Activated CD8-positive, alpha-beta memory T cell treated with anti-CD3 and anti-CD28 coated beads, Interleukin-2, amount 10 ng/mL, durations not matched to agents 7 days and 5 days (primary cell): ENCODE results near the gene PCDHA3. TPM values are rescaled to one million over a fixed set of nuclear protein-coding genes. Genes with fewer than 3 reads are reported as not detected.
"Not testable (repeated sequence)": the region's sequence is repeated elsewhere in the genome, so short reads cannot be mapped to it uniquely, and the experiment has no call there.

Source experiments
- ATAC-seq: fragments of 150-1000 bp; cut with Tn5 transposase; one replicate; pipeline ENCODE4 v1.10.0; 2021; ENCODE audit warnings: moderate library complexity
- CTCF ChIA-PET: fragments of 350-600 bp; sonication (Branson Sonifier 250); formaldehyde crosslinking; loops from one replicate; lab custom pipeline; 2021; ENCODE audit warnings: antibody characterized with exemption; lab: Charles Lee
- DNase-seq: peaks from one replicate; pipeline ENCODE4 v3.0.0-alpha.2; 2020
- H3K27ac Mint-ChIP-seq: one replicate; pipeline ENCODE4 v1.8.0; 2021; ENCODE audit warnings: mild to moderate bottlenecking, mixed read lengths
- H3K27me3 Mint-ChIP-seq: one replicate; pipeline ENCODE4 v1.8.0; 2021; ENCODE audit warnings: mixed read lengths
- H3K36me3 Mint-ChIP-seq: one replicate; pipeline ENCODE4 v1.8.0; 2021; ENCODE audit warnings: mild to moderate bottlenecking, mixed read lengths
- H3K4me1 Mint-ChIP-seq: one replicate; pipeline ENCODE4 v1.8.0; 2021; ENCODE audit warnings: mixed read lengths
- H3K4me3 Mint-ChIP-seq: one replicate; pipeline ENCODE4 v1.8.0; 2021; ENCODE audit warnings: mild to moderate bottlenecking, moderate library complexity, mixed read lengths
- H3K9me3 Mint-ChIP-seq: one replicate; pipeline ENCODE4 v1.8.0; 2022; ENCODE audit warnings: low read depth, mixed read lengths
- total RNA-seq, 2 experiments: library from RNA; stranded (reverse); gene quantifications; one replicate each; pipeline ENCODE4 v1.2.3, GENCODE V29; 2021

Gene PCDHA3
- not detected for total RNA-seq

- Mint-ChIP-seq H3K27ac (no peak within 1 kb of the TSS), H3K4me3 (no peak within 1 kb of the TSS), H3K36me3 (peaks cover 3% of the 10 kb centered on the region), H3K4me1 (no peaks in the 10 kb centered on the region), H3K9me3 (peaks cover 15% of the 10 kb centered on the region), H3K27me3 (no peaks in the 10 kb centered on the region)
- CTCF ChIA-PET = no interaction called here
- no peak for DNase-seq
- no peak for ATAC-seq
Measured at GRCh38 chr5:140800816-140801493, at the start of gene PCDHA3. Gene PCDHA3, plus strand, starts transcription at chr5:140801057.

- no peaks in the 10 kb centered on the region for H3K27me3 Mint-ChIP-seq
- no peak overlapping the region for H3K4me3 Mint-ChIP-seq
- CTCF ChIA-PET = no interaction called here
- H3K36me3 Mint-ChIP-seq = peaks cover 4% of the 10 kb centered on the region
- H3K27ac Mint-ChIP-seq = no peak overlapping the region
- H3K4me1 Mint-ChIP-seq = no peaks in the 10 kb centered on the region
- ATAC-seq (no peak), DNase-seq (no peak)
- peaks cover 39% of the 10 kb centered on the region for H3K9me3 Mint-ChIP-seq
Measured at GRCh38 chr5:140753561-140753960, 47.3 kb upstream of the PCDHA3 start.

GRCh38 chr5:140764177-140764973 lies 36.5 kb upstream of the PCDHA3 start:
- Mint-ChIP-seq H3K4me3 (no peak overlapping the region), H3K27me3 (no peaks in the 10 kb centered on the region), H3K4me1 (no peaks in the 10 kb centered on the region), H3K9me3 (peaks cover 55% of the 10 kb centered on the region), H3K27ac (no peak overlapping the region), H3K36me3 (peaks cover 9% of the 10 kb centered on the region)
- DNase-seq (no peak), ATAC-seq (no peak)
- CTCF ChIA-PET = no interaction called here

- peaks cover 50% of the 10 kb centered on the region for H3K9me3 Mint-ChIP-seq
- no peak overlapping the region for H3K27ac Mint-ChIP-seq
- no peak for DNase-seq
- CTCF ChIA-PET = no interaction called here
- no peaks in the 10 kb centered on the region for H3K4me1 Mint-ChIP-seq
- no peak for ATAC-seq
- H3K27me3 Mint-ChIP-seq = no peaks in the 10 kb centered on the region
- peaks cover 9% of the 10 kb centered on the region for H3K36me3 Mint-ChIP-seq
- no peak overlapping the region for H3K4me3 Mint-ChIP-seq
Measured at GRCh38 chr5:140767444-140767843, 33.4 kb upstream of the PCDHA3 start.

GRCh38 chr5:140780512-140780911 lies 20.3 kb upstream of the PCDHA3 start:
- CTCF ChIA-PET = no interaction called here
- Mint-ChIP-seq H3K4me1 (no peaks in the 10 kb centered on the region), H3K27me3 (no peaks in the 10 kb centered on the region), H3K4me3 (no peak overlapping the region), H3K27ac (no peak overlapping the region), H3K36me3 (no peaks in the 10 kb centered on the region), H3K9me3 (peaks cover 26% of the 10 kb centered on the region)
- DNase-seq = no peak
- ATAC-seq = no peak

GRCh38 chr5:140785905-140786686 lies 14.8 kb upstream of the PCDHA3 start, which contains the start of gene PCDHA1:
Gene PCDHA1, plus strand, starts transcription at chr5:140786140.
- DNase-seq (no peak), ATAC-seq (no peak)
- Mint-ChIP-seq H3K9me3 (peaks cover 21% of the 10 kb centered on the region), H3K36me3 (peaks cover 3% of the 10 kb centered on the region), H3K27ac (no peak within 1 kb of the TSS), H3K27me3 (peaks cover 2% of the 10 kb centered on the region), H3K4me3 (no peak within 1 kb of the TSS), H3K4me1 (no peaks in the 10 kb centered on the region)
- CTCF ChIA-PET = no interaction called here

GRCh38 chr5:140787422-140787821 lies 13.4 kb upstream of the PCDHA3 start:
- H3K4me1 Mint-ChIP-seq, H3K27me3 Mint-ChIP-seq, DNase-seq, H3K27ac Mint-ChIP-seq, H3K36me3 Mint-ChIP-seq, CTCF ChIA-PET, H3K4me3 Mint-ChIP-seq, ATAC-seq: not testable (repeated sequence)
- peaks cover 18% of the 10 kb centered on the region for H3K9me3 Mint-ChIP-seq

GRCh38 chr5:140787849-140788504 lies 12.9 kb upstream of the PCDHA3 start:
- H3K27me3 Mint-ChIP-seq, H3K4me1 Mint-ChIP-seq, CTCF ChIA-PET, ATAC-seq, H3K36me3 Mint-ChIP-seq, DNase-seq, H3K4me3 Mint-ChIP-seq, H3K27ac Mint-ChIP-seq: not testable (repeated sequence)
- H3K9me3 Mint-ChIP-seq = peaks cover 18% of the 10 kb centered on the region

- no peaks in the 10 kb centered on the region for H3K4me1 Mint-ChIP-seq
- no peak overlapping the region for H3K4me3 Mint-ChIP-seq
- ATAC-seq = no peak
- H3K9me3 Mint-ChIP-seq = peaks cover 19% of the 10 kb centered on the region
- peaks cover 3% of the 10 kb centered on the region for H3K36me3 Mint-ChIP-seq
- H3K27me3 Mint-ChIP-seq = peaks cover 2% of the 10 kb centered on the region
- H3K27ac Mint-ChIP-seq = no peak overlapping the region
- DNase-seq = no peak
- CTCF ChIA-PET = no interaction called here
Measured at GRCh38 chr5:140791089-140791488, 9.8 kb upstream of the PCDHA3 start.

- H3K36me3 Mint-ChIP-seq = no peaks in the 10 kb centered on the region
- CTCF ChIA-PET = no interaction called here
- no peaks in the 10 kb centered on the region for H3K4me1 Mint-ChIP-seq
- H3K9me3 Mint-ChIP-seq = peaks cover 9% of the 10 kb centered on the region
- H3K27ac Mint-ChIP-seq = no peak within 1 kb of the TSS
- H3K27me3 Mint-ChIP-seq = no peaks in the 10 kb centered on the region
- no peak within 1 kb of the TSS for H3K4me3 Mint-ChIP-seq
- ATAC-seq (no peak), DNase-seq (no peak)
Measured at GRCh38 chr5:140794595-140795258, 6.1 kb upstream of the PCDHA3 start, which contains the start of gene PCDHA2. Gene PCDHA2, plus strand, starts transcription at chr5:140794852.

- no peak for ATAC-seq
- Mint-ChIP-seq H3K27me3 (no peaks in the 10 kb centered on the region), H3K27ac (no peak overlapping the region), H3K4me3 (no peak overlapping the region), H3K36me3 (no peaks in the 10 kb centered on the region), H3K9me3 (peaks cover 9% of the 10 kb centered on the region), H3K4me1 (no peaks in the 10 kb centered on the region)
- CTCF ChIA-PET = no interaction called here
- DNase-seq = no peak
Measured at GRCh38 chr5:140795259-140795641, 5.6 kb upstream of the PCDHA3 start.

- ATAC-seq, H3K36me3 Mint-ChIP-seq, H3K27me3 Mint-ChIP-seq, H3K27ac Mint-ChIP-seq, CTCF ChIA-PET, H3K4me3 Mint-ChIP-seq, DNase-seq, H3K4me1 Mint-ChIP-seq: not testable (repeated sequence)
- H3K9me3 Mint-ChIP-seq = peaks cover 10% of the 10 kb centered on the region
Measured at GRCh38 chr5:140796072-140796717, 4.7 kb upstream of the PCDHA3 start.
